H9 (cell line): Measurements from ENCODE around the gene APBA2. TPM values are rescaled to one million over a fixed set of nuclear protein-coding genes. Genes with fewer than 3 reads are reported as not detected.

Source experiments
- DNase-seq: peaks from one replicate; pipeline ENCODE4 v3.0.0-alpha.2; 2017
- H2AFZ ChIP-seq: one replicate; pipeline ENCODE4 v1.6.1; 2013; ENCODE audit warnings: mild to moderate bottlenecking, low read length, control low read depth, moderate library complexity
- H2AK5ac ChIP-seq: 2 replicates; pipeline ENCODE4 v1.6.1; 2013; ENCODE audit warnings: low read length, control low read depth, mixed read lengths; ENCODE audit not compliant: insufficient read length
- H2BK120ac ChIP-seq: one replicate; pipeline ENCODE4 v1.6.1; 2013; ENCODE audit warnings: low read depth, mild to moderate bottlenecking, low read length, control low read depth, inconsistent platforms; ENCODE audit not compliant: poor library complexity, severe bottlenecking
- H2BK12ac ChIP-seq: 2 replicates; pipeline ENCODE4 v1.6.1; 2013; ENCODE audit warnings: low read length, control low read depth, mixed read lengths, low read depth; ENCODE audit not compliant: insufficient read length
- H2BK15ac ChIP-seq: 2 replicates; pipeline ENCODE4 v1.6.1; 2013; ENCODE audit warnings: low read depth, low read length, control low read depth
- H2BK20ac ChIP-seq: one replicate; pipeline ENCODE4 v1.6.1; 2013; ENCODE audit warnings: low read depth, mild to moderate bottlenecking, low read length, control low read depth, inconsistent platforms; ENCODE audit not compliant: poor library complexity, severe bottlenecking
- H2BK5ac ChIP-seq: 2 replicates; pipeline ENCODE4 v1.6.1; 2013; ENCODE audit warnings: low read length, control low read depth, mixed read lengths; ENCODE audit not compliant: insufficient read length
- H3K14ac ChIP-seq: 2 replicates; pipeline ENCODE4 v1.6.1; 2013; ENCODE audit warnings: low read length, control low read depth; ENCODE audit not compliant: insufficient read depth
- H3K18ac ChIP-seq: 2 replicates; pipeline ENCODE4 v1.6.1; 2013; ENCODE audit warnings: low read depth, mild to moderate bottlenecking, mixed read lengths, low read length, control low read depth; ENCODE audit not compliant: insufficient read length
- H3K23ac ChIP-seq: 2 replicates; pipeline ENCODE4 v1.6.1; 2013; ENCODE audit warnings: low read length, control low read depth, mixed read lengths, low read depth; ENCODE audit not compliant: insufficient read length
- H3K23me2 ChIP-seq: 2 replicates; pipeline ENCODE4 v1.6.1; 2013; ENCODE audit warnings: low read depth, mild to moderate bottlenecking, mixed read lengths, low read length, control low read depth; ENCODE audit not compliant: insufficient read length, poor library complexity, severe bottlenecking
- H3K27ac ChIP-seq: 2 replicates; pipeline ENCODE4 v1.5.1; 2013; ENCODE audit warnings: low read length, control low read depth, mixed read lengths, low read depth; ENCODE audit not compliant: insufficient read length
- H3K27me3 ChIP-seq: 2 replicates; pipeline ENCODE4 v1.6.1; 2013; ENCODE audit warnings: low read length, control low read depth, inconsistent platforms; ENCODE audit not compliant: insufficient read depth
- H3K4ac ChIP-seq: 2 replicates; pipeline ENCODE4 v1.6.1; 2013; ENCODE audit warnings: low read depth, mild to moderate bottlenecking, control low read depth, inconsistent platforms, low read length, moderate library complexity
- H3K4me1 ChIP-seq: 2 replicates; pipeline ENCODE4 v1.6.1; 2013; ENCODE audit warnings: low read length, control low read depth, inconsistent platforms; ENCODE audit not compliant: insufficient read depth
- H3K4me2 ChIP-seq: 2 replicates; pipeline ENCODE4 v1.6.1; 2013; ENCODE audit warnings: low read length, control low read depth, mixed read lengths; ENCODE audit not compliant: insufficient read length, insufficient read depth
- H3K56ac ChIP-seq: 2 replicates; pipeline ENCODE4 v1.6.1; 2013; ENCODE audit warnings: low read depth, mild to moderate bottlenecking, mixed read lengths, low read length, control low read depth; ENCODE audit not compliant: insufficient read length
- H3K79me1 ChIP-seq: 2 replicates; pipeline ENCODE4 v1.6.1; 2013; ENCODE audit warnings: low read depth, mild to moderate bottlenecking, moderate library complexity, low read length, control low read depth, inconsistent platforms; ENCODE audit not compliant: insufficient read depth, poor library complexity, severe bottlenecking
- H3K79me2 ChIP-seq: 2 replicates; pipeline ENCODE4 v1.6.1; 2013; ENCODE audit warnings: low read length, control low read depth, inconsistent platforms; ENCODE audit not compliant: insufficient read depth
- H3K9ac ChIP-seq: 2 replicates; pipeline ENCODE4 v1.6.1; 2013; ENCODE audit warnings: low read length, control low read depth, mixed read lengths; ENCODE audit not compliant: insufficient read length; ENCODE audit errors: extremely low read depth
- H3K9me3 ChIP-seq: one replicate; pipeline ENCODE4 v1.6.1; 2013; ENCODE audit warnings: low read depth, low read length, inconsistent platforms; ENCODE audit not compliant: control insufficient read depth
- H3T11ph ChIP-seq: one replicate; pipeline ENCODE4 v1.6.1; 2013; ENCODE audit warnings: mild to moderate bottlenecking, low read length, control low read depth, inconsistent platforms
- H4K20me1 ChIP-seq: one replicate; pipeline ENCODE4 v1.6.1; 2013; ENCODE audit not compliant: control insufficient read depth, insufficient read length, insufficient read depth
- H4K5ac ChIP-seq: 2 replicates; pipeline ENCODE4 v1.6.1; 2013; ENCODE audit warnings: low read depth, mild to moderate bottlenecking, mixed read lengths, low read length, control low read depth; ENCODE audit not compliant: insufficient read length
- H4K8ac ChIP-seq: replicated peaks from 2 replicates; pipeline ENCODE4 v1.6.1; 2013; ENCODE audit warnings: low read length, control low read depth, mixed read lengths, low read depth; ENCODE audit not compliant: insufficient read length
- H4K91ac ChIP-seq: 2 replicates; pipeline ENCODE4 v1.6.1; 2013; ENCODE audit warnings: low read depth, mild to moderate bottlenecking, moderate library complexity, mixed read lengths, low read length, control low read depth; ENCODE audit not compliant: insufficient read length
- H3K27ac Mint-ChIP-seq, 3 experiments: 2 replicates in 2 of 3; 3 replicates in 1 of 3; pipeline ENCODE4 v1.8.0; 2020 to 2021; ENCODE audit warnings: mixed read lengths in 3 of 3, mild to moderate bottlenecking in 1 of 3, moderate library complexity in 1 of 3
- H3K27me3 Mint-ChIP-seq: 2 replicates; pipeline ENCODE4 v1.8.0; 2021; ENCODE audit warnings: low read depth, mild to moderate bottlenecking, moderate library complexity, mixed read lengths
- H3K36me3 Mint-ChIP-seq, 3 experiments: 2 replicates in 2 of 3; 3 replicates in 1 of 3; pipeline ENCODE4 v1.8.0; 2020 to 2021; ENCODE audit warnings: low read depth in 3 of 3, mixed read lengths in 3 of 3; ENCODE audit not compliant: insufficient read depth in 1 of 3
- H3K4me1 Mint-ChIP-seq, 2 experiments: 2 replicates each; pipeline ENCODE4 v1.8.0; 2020; ENCODE audit warnings: mixed read lengths in 2 of 2
- H3K4me3 Mint-ChIP-seq, 2 experiments: 2 replicates in 1 of 2; 3 replicates in 1 of 2; pipeline ENCODE4 v1.8.0; 2020 to 2021; ENCODE audit warnings: mild to moderate bottlenecking in 2 of 2, mixed read lengths in 2 of 2, moderate library complexity in 1 of 2
- H3K9me3 Mint-ChIP-seq, 2 experiments: 2 replicates in 1 of 2; 3 replicates in 1 of 2; pipeline ENCODE4 v1.8.0; 2020; ENCODE audit warnings: mild to moderate bottlenecking in 2 of 2, mixed read lengths in 2 of 2, moderate library complexity in 1 of 2
- WGBS: extraction: QIAGEN DNeasy Blood & Tissue Kit; methylation state at CpG from one replicate; pipeline ENCODE4 v1.1.7; 2013; ENCODE audit warnings: missing lambda C conversion rate, low lambda C conversion rate, mixed read lengths; ENCODE audit not compliant: insufficient read length; ENCODE audit errors: extremely low coverage; 5-methylcytosine and 5-hydroxymethylcytosine counted together
- total RNA-seq: library from RNA; stranded (reverse); gene quantifications from 2 replicates; pipeline ENCODE4 v1.2.1, GENCODE V29; 2021
- TF ChIP-seq, protein P1 (sequence below): fragments of 200-600 bp; sonication (generic); conservative IDR thresholded peaks from 3 replicates; pipeline ENCODE4 v1.8.0; 2021; ENCODE audit warnings: antibody characterized with exemption, mild to moderate bottlenecking

APBA2 gene
- total RNA-seq, 1 experiment from 2014 or later: 14.3 TPM

- H3K4me3 Mint-ChIP-seq: no peak overlapping the region
- Histone ChIP-seq H2AFZ (no peak overlapping the region), H3K23ac (no peak overlapping the region), H3K27me3 (no peaks in the 10 kb centered on the region), H3K23me2 (no peaks in the 10 kb centered on the region), H4K8ac (no peak overlapping the region), H4K20me1 (no peaks in the 10 kb centered on the region), H2BK120ac (no peak overlapping the region), H2BK20ac (no peak overlapping the region), H2BK15ac (no peak overlapping the region), H3K4me1 (0 out of 2 replicates have a peak, but pooled peaks cover 3% of the 10 kb centered on the region), H4K91ac (no peak overlapping the region), H3K79me2 (no peaks in the 10 kb centered on the region), H3K18ac (no peak overlapping the region), H2AK5ac (no peak overlapping the region), H3K4ac (no peak overlapping the region), H4K5ac (no peak overlapping the region), H3K4me2 (no peak overlapping the region), H3K56ac (no peak overlapping the region), H2BK5ac (no peak overlapping the region), H3T11ph (no peak overlapping the region), H3K27ac (no peak overlapping the region), H3K14ac (no peak overlapping the region), H3K9ac (no peak overlapping the region), H2BK12ac (no peak overlapping the region), H3K79me1 (no peaks in the 10 kb centered on the region), H3K9me3 (no peaks in the 10 kb centered on the region)
- H3K4me1 Mint-ChIP-seq: peaks cover 24 to 27% of the 10 kb centered on the region in 2 experiments
- DNase-seq: no peak
- H3K36me3 Mint-ChIP-seq: peaks cover 0 to 8% (median 6%) of the 10 kb centered on the region in 3 experiments; a peak in 3 of 7 replicates
- H3K27ac Mint-ChIP-seq: no peak overlapping the region
- H3K9me3 Mint-ChIP-seq: peaks cover 7% of the 10 kb centered on the region in 2 experiments; a peak in 4 of 5 replicates
- H3K27me3 Mint-ChIP-seq: no peaks in the 10 kb centered on the region; the same call in 1 of the 2 replicates
- TF ChIP-seq, protein P1, sequence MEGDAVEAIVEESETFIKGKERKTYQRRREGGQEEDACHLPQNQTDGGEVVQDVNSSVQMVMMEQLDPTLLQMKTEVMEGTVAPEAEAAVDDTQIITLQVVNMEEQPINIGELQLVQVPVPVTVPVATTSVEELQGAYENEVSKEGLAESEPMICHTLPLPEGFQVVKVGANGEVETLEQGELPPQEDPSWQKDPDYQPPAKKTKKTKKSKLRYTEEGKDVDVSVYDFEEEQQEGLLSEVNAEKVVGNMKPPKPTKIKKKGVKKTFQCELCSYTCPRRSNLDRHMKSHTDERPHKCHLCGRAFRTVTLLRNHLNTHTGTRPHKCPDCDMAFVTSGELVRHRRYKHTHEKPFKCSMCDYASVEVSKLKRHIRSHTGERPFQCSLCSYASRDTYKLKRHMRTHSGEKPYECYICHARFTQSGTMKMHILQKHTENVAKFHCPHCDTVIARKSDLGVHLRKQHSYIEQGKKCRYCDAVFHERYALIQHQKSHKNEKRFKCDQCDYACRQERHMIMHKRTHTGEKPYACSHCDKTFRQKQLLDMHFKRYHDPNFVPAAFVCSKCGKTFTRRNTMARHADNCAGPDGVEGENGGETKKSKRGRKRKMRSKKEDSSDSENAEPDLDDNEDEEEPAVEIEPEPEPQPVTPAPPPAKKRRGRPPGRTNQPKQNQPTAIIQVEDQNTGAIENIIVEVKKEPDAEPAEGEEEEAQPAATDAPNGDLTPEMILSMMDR: no peak
- WGBS: no CpG with 5 or more reads among the region's 8 CpGs
Observed at GRCh38 chr15:28937271-28937670, 51.5 kb downstream of the APBA2 start.
